K562 (cell line): ENCODE results near the gene MRPL40. TPM values are rescaled to one million over a fixed set of nuclear protein-coding genes. Genes with fewer than 3 reads are reported as not detected.

Experiments used
- BHLHE40 ChIP-seq: IDR thresholded peaks from 2 replicates; pipeline ENCODE4 v1.6.1; 2011; ENCODE audit warnings: low read length, improper control_type of control experiment
- EP300 ChIP-seq: IDR thresholded peaks from 2 replicates; pipeline ENCODE4 v1.6.1; 2012; ENCODE audit warnings: low read length, improper control_type of control experiment
- KAT2B ChIP-seq: IDR thresholded peaks from one replicate; pipeline ENCODE4 v1.6.1; 2012; ENCODE audit warnings: low read depth, mild to moderate bottlenecking, control low read depth, inconsistent platforms, low read length, moderate library complexity
- PKNOX1 ChIP-seq: fragments of 450-650 bp; IDR thresholded peaks from 2 replicates; pipeline ENCODE4 v1.6.1; 2016
- SRF ChIP-seq, 2 experiments: fragments of 250-450, 450-650 bp in 1 of 2; sonication (Bioruptor Pico) in 1 of 2; sonication (generic) in 1 of 2; formaldehyde crosslinking; IDR thresholded peaks; 2 replicates each; pipeline versions ENCODE4 v1.5.0 to v1.5.1; 2020 to 2022; ENCODE audit warnings: mild to moderate bottlenecking in 1 of 2, missing genetic modification reagents in 1 of 2
- TCF3 ChIP-seq: sonication (generic); formaldehyde crosslinking; IDR thresholded peaks from 2 replicates; pipeline ENCODE4 v1.4.0; 2020; ENCODE audit warnings: mild to moderate bottlenecking, missing genetic modification reagents
- ZNF347 ChIP-seq: fragments of 450-650 bp; formaldehyde crosslinking; IDR thresholded peaks from 2 replicates; pipeline ENCODE4 v1.4.0; 2020; ENCODE audit warnings: low read depth, mild to moderate bottlenecking, moderate library complexity
- ZNF395 ChIP-seq: fragments of 200-800 bp; sonication (Bioruptor generic); IDR thresholded peaks from 2 replicates; pipeline ENCODE4 v1.6.1; 2017; ENCODE audit warnings: missing genetic modification characterization, missing compliant biosample characterization
- polyA plus RNA-seq, 8 experiments: library from polyadenylated mRNA; depleted of rRNA in 4 of 8; stranded (reverse) in 5 of 8; unstranded in 3 of 8; fragments of >200 nt; fragmentation: Nextera tagmentation in 2 of 8; fragmentation: Illumina TruSeq in 1 of 8; extraction: Ambion mirVana in 2 of 8; extraction: Trizol in 1 of 8; gene quantifications; 2 replicates each; pipeline versions ENCODE4 v1.2.1 to v1.2.3, GENCODE V29; 2011 to 2014; ENCODE audit warnings: inconsistent platforms in 1 of 8, missing spikeins in 1 of 8
- total RNA-seq, 7 experiments: library from RNA; depleted of rRNA in 6 of 7; stranded (reverse); fragments of >200 nt in 6 of 7; fragmentation: Illumina TruSeq in 2 of 7; extraction: Trizol in 2 of 7; gene quantifications; 2 replicates each; pipeline versions ENCODE4 v1.2.1 to v1.2.3, GENCODE V29; 2011 to 2021; ENCODE audit warnings: low replicate concordance in 1 of 7
- TF ChIP-seq, protein P1 (sequence below): fragments of 450-650 bp; IDR thresholded peaks from 2 replicates; pipeline ENCODE4 v1.7.0; 2016; ENCODE audit warnings: borderline replicate concordance

The MRPL40 gene
- total and polyA plus RNA-seq, 9 of the 15 experiments (the other 6 are each of a cell fraction or from before 2014, with no cell fraction given): 132 to 652 (median 208) TPM

- TF ChIP-seq ZNF395 (CRISPR knock-in tag) (no peak), ZNF347 (CRISPR knock-in tag) (no peak), TCF3 (CRISPR knock-in tag) (no peak), PKNOX1 (peak; percentile 43), EP300 (0 out of 2 replicates have a peak, but pooled peaks have one; percentile 9), BHLHE40 (0 out of 2 replicates have a peak, but pooled peaks have one; percentile 15), SRF (CRISPR knock-in tag; IDR thresholded peaks at IDR 0.05) (0 out of 4 replicates have a peak, but pooled peaks of 1 of the 2 experiments have one; percentile 26), KAT2B (peak; percentile 33)
- TF ChIP-seq, protein P1, sequence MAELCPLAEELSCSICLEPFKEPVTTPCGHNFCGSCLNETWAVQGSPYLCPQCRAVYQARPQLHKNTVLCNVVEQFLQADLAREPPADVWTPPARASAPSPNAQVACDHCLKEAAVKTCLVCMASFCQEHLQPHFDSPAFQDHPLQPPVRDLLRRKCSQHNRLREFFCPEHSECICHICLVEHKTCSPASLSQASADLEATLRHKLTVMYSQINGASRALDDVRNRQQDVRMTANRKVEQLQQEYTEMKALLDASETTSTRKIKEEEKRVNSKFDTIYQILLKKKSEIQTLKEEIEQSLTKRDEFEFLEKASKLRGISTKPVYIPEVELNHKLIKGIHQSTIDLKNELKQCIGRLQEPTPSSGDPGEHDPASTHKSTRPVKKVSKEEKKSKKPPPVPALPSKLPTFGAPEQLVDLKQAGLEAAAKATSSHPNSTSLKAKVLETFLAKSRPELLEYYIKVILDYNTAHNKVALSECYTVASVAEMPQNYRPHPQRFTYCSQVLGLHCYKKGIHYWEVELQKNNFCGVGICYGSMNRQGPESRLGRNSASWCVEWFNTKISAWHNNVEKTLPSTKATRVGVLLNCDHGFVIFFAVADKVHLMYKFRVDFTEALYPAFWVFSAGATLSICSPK: no peak
Measured at GRCh38 chr22:19410941-19411689, 21.2 kb upstream of the MRPL40 start (continued).
